Activated CD8-positive, alpha-beta memory T cell treated with anti-CD3 and anti-CD28 coated beads, Interleukin-2, amount 50 U/mL, for 48 hours (primary cell): Measurements from ENCODE around the gene WDR7.

Experiments used
- DNase-seq: peaks from one replicate; pipeline ENCODE4 v3.0.0-alpha.2; 2020

The WDR7 gene

DNA sequence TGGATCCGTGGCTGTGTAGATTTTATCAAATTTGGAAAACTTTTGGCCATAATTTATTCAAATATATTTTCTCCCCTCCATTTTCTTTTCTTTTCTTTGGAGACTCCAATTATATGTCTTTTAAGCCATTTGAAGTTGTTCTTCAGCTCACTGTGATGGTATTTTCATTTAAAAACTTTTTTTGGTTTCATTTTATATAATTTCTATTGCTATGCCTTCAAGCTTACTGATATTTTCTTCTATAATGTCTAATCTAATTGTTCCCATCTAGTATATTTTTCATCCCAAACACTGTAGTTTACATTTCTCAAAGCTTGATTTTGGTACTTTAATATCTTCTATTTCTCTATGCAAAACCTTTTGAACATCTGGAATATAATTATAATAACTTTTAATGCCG, 72.5 kb downstream of the WDR7 start:
- DNase-seq = no peak

DNA sequence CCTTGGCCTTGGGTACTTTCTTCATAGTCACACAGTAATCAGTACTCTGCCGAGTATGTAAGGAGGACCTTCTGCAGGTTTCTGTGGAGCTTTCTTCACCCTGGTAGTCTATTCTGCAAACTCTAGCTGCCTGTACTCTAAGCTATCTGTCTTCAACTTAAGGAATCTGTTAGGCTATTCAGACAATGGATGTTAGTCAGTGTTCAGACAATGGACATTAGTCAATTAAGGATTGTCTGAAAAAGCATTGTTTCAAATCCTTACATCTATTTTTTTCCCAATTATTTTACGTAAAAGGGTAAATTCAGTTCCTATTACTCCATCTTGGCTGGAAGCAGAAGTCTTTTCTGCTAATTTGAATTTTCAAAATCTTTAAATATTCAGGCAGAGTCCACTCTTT, 75.7 kb downstream of the WDR7 start:
- no peak for DNase-seq

GRCh38 chr18:56727399-56727798, 76.2 kb downstream of the WDR7 start:
- DNase-seq = no peak

GRCh38 chr18:56728741-56729140, 77.6 kb downstream of the WDR7 start:
- DNase-seq = no peak

GRCh38 chr18:56738184-56738583, 87.0 kb downstream of the WDR7 start:
- DNase-seq = no peak

- DNase-seq = no peak
These were observed 88.6 kb downstream of the WDR7 start for GRCh38 chr18:56739731-56740130.

DNA sequence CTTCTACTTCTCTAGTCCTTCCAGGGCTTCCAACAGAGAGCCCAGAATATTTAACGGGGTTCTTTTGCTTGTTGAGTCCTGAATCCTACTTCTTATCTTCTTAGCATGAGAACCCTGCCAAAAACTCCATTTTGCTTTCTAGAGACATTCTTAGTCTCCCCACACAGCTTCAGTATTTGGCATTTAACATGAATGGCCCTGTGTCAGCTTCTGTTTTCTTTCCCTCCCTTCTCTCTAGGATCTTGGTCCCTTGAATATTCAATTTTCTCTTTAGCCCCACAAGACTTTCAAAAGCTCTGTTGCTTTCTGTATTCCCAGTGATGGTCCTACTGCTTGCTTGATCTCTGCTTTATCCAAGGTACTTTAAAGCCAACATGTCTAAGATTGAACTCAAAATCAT, 89.5 kb downstream of the WDR7 start:
- DNase-seq = no peak

- no peak for DNase-seq
These were observed 90.5 kb downstream of the WDR7 start for GRCh38 chr18:56741685-56742084.

- DNase-seq = no peak
These were observed 92.0 kb downstream of the WDR7 start for GRCh38 chr18:56743115-56743514.

DNA sequence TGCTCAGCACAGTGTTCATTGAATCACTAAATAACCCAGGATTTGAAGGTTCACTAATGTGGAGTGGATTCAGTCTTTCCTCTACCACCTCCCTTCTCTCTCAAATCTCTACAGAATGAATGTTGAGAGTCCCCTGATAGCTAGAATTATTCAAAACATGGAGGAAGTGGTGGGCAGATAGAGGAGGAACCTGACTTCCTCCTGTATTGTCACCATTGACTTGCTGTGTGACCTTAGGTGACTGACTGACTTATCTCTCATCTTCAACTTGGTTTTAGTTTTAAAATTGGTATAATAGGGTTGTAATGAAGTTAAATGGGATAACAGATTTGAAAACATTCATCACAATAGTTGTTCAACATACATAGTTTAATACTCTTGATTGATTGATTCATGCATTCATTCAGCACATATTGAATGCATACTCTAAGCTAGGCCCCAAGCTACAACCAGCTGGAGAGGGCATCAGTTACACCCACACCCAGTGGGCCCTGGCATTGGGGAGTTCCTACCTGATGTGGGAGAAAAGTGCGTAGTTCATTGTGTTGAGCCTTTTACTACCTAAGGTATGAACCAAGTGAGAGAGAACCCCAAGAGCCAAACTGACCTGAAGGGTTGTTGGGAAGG, 96.0 kb downstream of the WDR7 start:
- DNase-seq = no peak

- no peak for DNase-seq
These were observed 96.7 kb downstream of the WDR7 start for GRCh38 chr18:56747857-56748256.

- no peak for DNase-seq
These were observed 97.6 kb downstream of the WDR7 start for GRCh38 chr18:56748698-56749268.

DNA sequence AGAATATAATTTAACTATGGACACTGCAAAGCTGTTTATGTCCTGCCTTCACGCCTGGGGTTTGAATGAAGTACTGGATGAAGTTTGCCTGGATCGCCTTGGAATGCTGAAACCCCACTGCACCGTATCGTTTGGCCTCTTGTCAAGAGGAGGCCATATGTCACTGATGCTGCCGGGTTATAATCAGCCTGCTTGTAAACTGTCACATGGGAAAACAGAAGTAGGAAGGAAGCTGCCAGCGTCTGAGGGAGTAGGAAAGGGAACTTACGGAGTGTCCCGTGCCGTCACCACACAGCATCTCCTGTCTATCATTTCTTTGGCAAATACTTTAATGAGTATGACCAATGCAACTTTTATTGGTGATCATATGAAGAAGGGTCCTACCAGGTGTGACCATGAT, 105.8 kb downstream of the WDR7 start:
- no peak for DNase-seq

DNA sequence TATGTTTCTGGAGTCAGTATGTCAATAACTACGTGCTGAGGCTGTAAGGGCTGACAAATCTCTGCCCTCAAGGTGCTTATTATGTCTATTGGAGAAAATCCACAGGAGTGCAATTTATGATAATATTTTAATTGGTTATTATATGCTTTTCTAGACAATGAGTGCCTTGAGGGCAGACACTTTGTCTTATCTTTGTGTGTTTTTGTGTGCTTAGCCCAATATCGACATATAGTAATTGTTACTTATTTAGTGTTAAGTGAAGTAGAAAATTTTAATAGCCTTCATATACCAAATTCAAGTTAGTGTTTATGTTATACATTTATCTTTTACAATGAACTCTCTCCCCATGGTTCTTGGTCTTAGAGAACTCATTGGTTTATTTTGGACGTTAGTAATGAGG, 118.9 kb downstream of the WDR7 start:
- no peak for DNase-seq

GRCh38 chr18:56770873-56771272, 119.7 kb downstream of the WDR7 start:
- DNase-seq = no peak

DNA sequence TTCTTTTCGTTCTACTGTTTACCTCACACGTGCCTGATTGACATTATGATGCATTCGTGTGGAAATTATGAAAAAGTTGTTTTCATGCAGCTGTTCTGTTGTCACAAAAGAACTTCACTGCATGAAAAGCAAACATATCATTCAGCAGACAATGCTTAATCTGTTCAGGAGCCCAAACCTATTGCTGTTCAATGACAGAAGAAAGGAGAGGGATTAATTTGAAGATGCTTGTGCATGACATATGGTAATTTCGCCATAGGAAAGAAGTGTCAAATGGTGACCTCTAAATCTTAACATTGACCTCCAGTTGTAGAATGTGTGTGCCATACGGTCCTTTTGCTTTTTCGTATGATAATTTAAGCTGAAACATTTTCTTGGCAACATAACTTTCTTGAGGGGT, 124.5 kb downstream of the WDR7 start:
- no peak for DNase-seq

DNA sequence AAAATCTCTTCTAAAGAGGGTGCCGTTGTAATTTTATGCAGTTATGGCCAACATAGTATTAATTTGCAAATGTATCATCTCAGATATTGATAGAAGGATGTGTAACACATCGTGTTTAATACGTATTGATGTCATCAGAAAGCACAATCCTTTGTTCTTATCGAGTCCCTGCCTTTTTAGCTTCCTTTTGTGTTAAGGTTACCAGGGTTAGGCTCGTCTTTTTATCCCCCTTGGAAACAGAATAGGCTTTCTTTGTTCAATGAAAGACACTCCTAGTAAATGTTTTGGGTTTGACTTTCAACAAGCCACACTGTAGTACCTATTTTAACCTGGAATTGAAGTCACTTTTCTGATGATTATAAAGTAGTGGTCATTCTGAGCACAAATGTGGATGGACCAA, 136.2 kb downstream of the WDR7 start:
- no peak for DNase-seq

DNA sequence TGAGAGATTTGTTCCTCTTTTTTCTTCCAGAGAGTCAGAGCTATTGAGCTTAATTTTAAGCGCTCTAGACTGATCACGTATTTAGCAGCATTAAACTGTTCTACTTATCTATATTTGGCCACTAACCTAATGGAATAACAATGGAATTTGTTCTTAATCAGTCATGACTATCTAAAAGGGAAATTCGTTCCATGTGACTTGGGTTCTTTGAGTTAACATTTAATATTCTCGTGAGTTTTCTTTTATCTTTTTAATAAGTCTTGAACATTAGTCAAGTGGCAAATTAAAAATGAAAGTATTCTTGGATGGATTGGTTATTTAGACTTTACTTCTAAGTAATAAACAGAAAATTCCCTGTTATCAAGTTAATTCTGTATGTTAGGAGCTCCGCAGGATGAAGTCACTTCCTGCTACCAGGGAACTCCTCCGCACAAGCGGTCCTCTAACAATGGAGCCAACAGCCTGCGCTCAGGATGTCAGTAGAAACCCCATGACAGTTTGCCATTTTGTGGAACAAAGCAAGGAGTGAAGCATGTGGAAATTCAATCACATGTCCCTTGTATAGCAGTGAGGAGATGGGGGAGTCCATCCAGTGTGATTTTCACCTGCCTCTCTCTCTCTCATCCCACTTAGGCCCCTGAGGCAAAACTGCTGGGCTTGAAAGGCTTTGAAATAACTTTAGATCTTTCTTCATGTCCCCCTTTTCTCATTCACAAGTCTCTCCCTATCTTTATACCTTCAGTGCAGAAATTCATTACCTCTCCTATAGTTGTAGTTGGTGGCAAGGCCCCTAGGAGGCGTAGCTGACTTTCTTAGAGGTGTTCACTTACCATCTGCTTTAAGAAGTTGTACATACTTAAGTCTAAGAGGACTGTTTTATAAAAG, 138.1 kb downstream of the WDR7 start:
- peak; percentile 48 for DNase-seq

GRCh38 chr18:56789889-56790180, 138.7 kb downstream of the WDR7 start:
- no peak for DNase-seq

GRCh38 chr18:56795381-56795780, 144.2 kb downstream of the WDR7 start:
- no peak for DNase-seq

DNA sequence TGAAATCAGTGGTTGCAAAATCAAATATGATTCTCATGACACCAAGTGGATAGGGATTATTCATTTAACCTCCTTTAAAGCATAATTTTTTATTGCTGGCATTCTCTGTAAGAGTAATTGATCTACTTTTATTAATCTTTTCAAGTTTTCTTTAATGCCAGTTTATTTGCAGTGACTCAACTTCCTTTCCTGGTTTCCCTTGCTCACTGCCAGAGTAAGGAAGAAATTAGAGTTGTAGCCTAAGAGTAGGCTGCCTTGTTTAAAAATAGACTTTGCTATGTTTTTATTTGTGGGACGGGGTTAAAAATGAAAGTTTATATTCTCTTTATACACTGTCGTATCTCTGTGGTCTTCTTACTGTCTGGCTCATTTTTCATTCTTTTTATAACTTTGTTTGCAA, 148.6 kb downstream of the WDR7 start:
- no peak for DNase-seq

GRCh38 chr18:56803051-56803450, 151.9 kb downstream of the WDR7 start:
- DNase-seq = no peak

DNA sequence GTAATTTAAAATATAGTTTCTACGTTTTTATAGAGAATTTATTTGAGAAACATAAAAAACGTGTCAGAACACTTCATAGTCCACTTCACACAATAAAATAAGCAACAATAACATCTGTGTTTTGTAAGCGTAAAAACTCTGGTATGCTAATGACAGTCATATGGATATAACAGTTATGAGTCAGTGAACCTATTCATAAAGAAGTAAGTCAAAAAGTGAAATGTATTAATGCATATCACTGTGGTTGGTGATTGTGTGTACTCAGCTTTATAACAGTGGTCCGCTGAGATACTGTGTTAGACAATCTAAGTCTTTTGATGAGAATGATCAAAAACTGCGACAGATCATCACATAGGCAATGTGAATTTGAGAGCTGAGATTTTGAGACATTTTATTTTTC, 153.2 kb downstream of the WDR7 start:
- DNase-seq = no peak

GRCh38 chr18:56807901-56808300, 156.7 kb downstream of the WDR7 start:
- no peak for DNase-seq

DNA sequence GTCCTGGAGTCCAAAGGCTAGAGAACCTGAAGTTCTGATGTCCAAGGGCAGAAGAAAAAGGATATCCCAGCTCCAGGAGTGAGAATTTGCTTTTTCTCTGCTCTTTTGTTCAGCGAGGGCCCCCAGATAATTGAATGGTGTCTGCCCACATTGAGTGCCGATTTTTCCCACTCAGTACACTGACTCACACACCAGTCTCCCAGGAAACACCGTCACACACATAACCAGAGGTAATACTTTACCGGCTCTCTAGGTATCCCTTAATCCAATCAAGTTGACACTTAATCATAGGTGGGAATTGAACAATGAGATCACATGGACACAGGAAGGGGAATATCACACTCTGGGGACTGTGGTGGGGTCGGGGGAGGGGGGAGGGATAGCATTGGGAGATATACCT, 161.5 kb downstream of the WDR7 start:
- DNase-seq = no peak
